DND-41 (cell line): ENCODE measurements around the gene ABCB7.

ENCODE experiments used
- ATAC-seq: fragments of 200-7000 bp; cut with Tn5 transposase; 3 replicates; pipeline ENCODE4 v1.9.1; 2021; ENCODE audit warnings: low read depth; ENCODE audit not compliant: insufficient read depth
- DNase-seq: peaks from one replicate; pipeline ENCODE4 v3.0.0-alpha.2; 2020
- H2AFZ ChIP-seq: 2 replicates; pipeline ENCODE4 v1.6.0; 2012; ENCODE audit warnings: low read depth, low read length
- H3K27ac ChIP-seq: 2 replicates; pipeline ENCODE4 v1.5.1; 2012; ENCODE audit warnings: low read length, inconsistent platforms
- H3K27me3 ChIP-seq: fragments of 200-600 bp; sonication (generic); 2 replicates; pipeline ENCODE4 v1.6.0; 2012; ENCODE audit warnings: low read length, mild to moderate bottlenecking, inconsistent platforms; ENCODE audit not compliant: insufficient read depth, poor library complexity
- H3K36me3 ChIP-seq: 2 replicates; pipeline ENCODE4 v1.5.1; 2012; ENCODE audit warnings: low read length, inconsistent platforms; ENCODE audit not compliant: insufficient read depth
- H3K4me1 ChIP-seq: 2 replicates; pipeline ENCODE4 v1.5.1; 2012; ENCODE audit warnings: mild to moderate bottlenecking, low read length; ENCODE audit not compliant: insufficient read depth
- H3K4me2 ChIP-seq: 2 replicates; pipeline ENCODE4 v1.6.0; 2012; ENCODE audit warnings: mild to moderate bottlenecking, moderate library complexity, low read length, inconsistent platforms; ENCODE audit not compliant: insufficient read depth
- H3K4me3 ChIP-seq, 2 experiments: fragments of 200-600 bp in 1 of 2; shearing (Covaris generic) in 1 of 2; 2 replicates each; pipeline ENCODE4 v1.5.1; 2012 to 2016; ENCODE audit warnings: inconsistent platforms in 2 of 2, low read length in 2 of 2, mild to moderate bottlenecking in 2 of 2, low read depth in 1 of 2, moderate library complexity in 1 of 2
- H3K79me2 ChIP-seq: 2 replicates; pipeline ENCODE4 v1.6.0; 2012; ENCODE audit warnings: low read length, inconsistent platforms; ENCODE audit not compliant: insufficient read depth
- H3K9ac ChIP-seq: 2 replicates; pipeline ENCODE4 v1.6.0; 2012; ENCODE audit warnings: low read depth, mild to moderate bottlenecking, inconsistent platforms, low read length, moderate library complexity
- H3K9me3 ChIP-seq: 2 replicates; pipeline ENCODE4 v1.5.1; 2012; ENCODE audit warnings: low read length, moderate library complexity, mild to moderate bottlenecking, inconsistent platforms; ENCODE audit not compliant: insufficient read depth, severe bottlenecking
- H4K20me1 ChIP-seq: 2 replicates; pipeline ENCODE4 v1.6.0; 2012; ENCODE audit warnings: low read length; ENCODE audit not compliant: insufficient read depth
- CTCF ChIP-seq: IDR thresholded peaks from 2 replicates; pipeline ENCODE4 v1.5.1; 2012; ENCODE audit warnings: borderline replicate concordance, low read length, moderate library complexity, mild to moderate bottlenecking; ENCODE audit not compliant: poor library complexity, severe bottlenecking; ENCODE audit errors: extremely low read depth
- EZH2 ChIP-seq: IDR thresholded peaks from 3 replicates; pipeline ENCODE4 v1.6.1; 2012; ENCODE audit warnings: borderline replicate concordance, low read depth, mild to moderate bottlenecking, moderate library complexity, low read length, inconsistent platforms; ENCODE audit not compliant: severe bottlenecking

ABCB7 gene

GRCh38 chrX:75076429-75076828, 79.7 kb downstream of the ABCB7 start:
- Histone ChIP-seq H2AFZ (no peak overlapping the region), H4K20me1 (no peaks in the 10 kb centered on the region), H3K27me3 (no peaks in the 10 kb centered on the region), H3K27ac (no peak overlapping the region), H3K4me1 (no peaks in the 10 kb centered on the region), H3K9me3 (no peaks in the 10 kb centered on the region), H3K9ac (no peak overlapping the region), H3K79me2 (peaks cover 3% of the 10 kb centered on the region; the same call in 1 of the 2 replicates), H3K4me2 (no peak overlapping the region), H3K36me3 (peaks cover 14% of the 10 kb centered on the region; the same call in 1 of the 2 replicates), H3K4me3 (no peak overlapping the region)
- TF ChIP-seq EZH2 (no peak), CTCF (no peak)
- ATAC-seq (no peak), DNase-seq (no peak)

GRCh38 chrX:75074475-75074874, 81.6 kb downstream of the ABCB7 start:
- H4K20me1 ChIP-seq, result no peaks in the 10 kb centered on the region
- no peak overlapping the region for H3K4me3 ChIP-seq
- no peaks in the 10 kb centered on the region for H3K9me3 ChIP-seq
- H3K27ac ChIP-seq, result no peak overlapping the region
- no peak for DNase-seq
- H3K9ac ChIP-seq, result no peak overlapping the region
- no peaks in the 10 kb centered on the region for H3K27me3 ChIP-seq
- TF ChIP-seq EZH2, result no peak
- no peak for TF ChIP-seq CTCF
- H3K4me1 ChIP-seq, result no peaks in the 10 kb centered on the region
- ATAC-seq, result no peak
- peaks cover under 1% of the 10 kb centered on the region; the same call in 1 of the 2 replicates for H3K79me2 ChIP-seq
- peaks cover 20% of the 10 kb centered on the region; the same call in 1 of the 2 replicates for H3K36me3 ChIP-seq
- H2AFZ ChIP-seq, result no peak overlapping the region
- no peak overlapping the region for H3K4me2 ChIP-seq

GRCh38 chrX:75071334-75071733, 84.7 kb downstream of the ABCB7 start:
- Histone ChIP-seq H2AFZ (no peak overlapping the region), H3K79me2 (no peaks in the 10 kb centered on the region), H3K4me2 (no peak overlapping the region), H3K36me3 (peaks cover 30% of the 10 kb centered on the region), H3K9ac (no peak overlapping the region), H3K4me3 (no peak overlapping the region), H3K27me3 (no peaks in the 10 kb centered on the region), H3K9me3 (no peaks in the 10 kb centered on the region), H3K27ac (no peak overlapping the region), H4K20me1 (no peaks in the 10 kb centered on the region), H3K4me1 (no peaks in the 10 kb centered on the region)
- TF ChIP-seq EZH2, result no peak
- TF ChIP-seq CTCF, result no peak
- ATAC-seq (no peak), DNase-seq (no peak)

GRCh38 chrX:75067931-75068330, 88.2 kb downstream of the ABCB7 start:
- ATAC-seq (no peak), DNase-seq (no peak)
- Histone ChIP-seq H3K36me3 (peaks cover 16% of the 10 kb centered on the region), H3K79me2 (no peaks in the 10 kb centered on the region), H4K20me1 (no peaks in the 10 kb centered on the region), H3K4me3 (no peak overlapping the region), H3K9me3 (no peaks in the 10 kb centered on the region), H3K27ac (no peak overlapping the region), H3K4me2 (no peak overlapping the region), H3K9ac (no peak overlapping the region), H2AFZ (no peak overlapping the region), H3K27me3 (no peaks in the 10 kb centered on the region), H3K4me1 (no peaks in the 10 kb centered on the region)
- no peak for TF ChIP-seq CTCF
- no peak for TF ChIP-seq EZH2
